Loucy (cell line): ENCODE data around the gene DACH1.

Source experiments
- EZH2phosphoT487 ChIP-seq: fragments of 200-600 bp; IDR thresholded peaks from 2 replicates; pipeline ENCODE4 v1.6.1; 2018; ENCODE audit warnings: antibody characterized with exemption, mild to moderate bottlenecking, moderate library complexity, borderline replicate concordance
- TF ChIP-seq, protein P1 (sequence below): fragments of 200-600 bp; sonication (generic); conservative IDR thresholded peaks from 2 replicates; pipeline ENCODE4 v1.5.1; 2014; ENCODE audit warnings: mild to moderate bottlenecking, antibody characterized with exemption, low read length

DNA sequence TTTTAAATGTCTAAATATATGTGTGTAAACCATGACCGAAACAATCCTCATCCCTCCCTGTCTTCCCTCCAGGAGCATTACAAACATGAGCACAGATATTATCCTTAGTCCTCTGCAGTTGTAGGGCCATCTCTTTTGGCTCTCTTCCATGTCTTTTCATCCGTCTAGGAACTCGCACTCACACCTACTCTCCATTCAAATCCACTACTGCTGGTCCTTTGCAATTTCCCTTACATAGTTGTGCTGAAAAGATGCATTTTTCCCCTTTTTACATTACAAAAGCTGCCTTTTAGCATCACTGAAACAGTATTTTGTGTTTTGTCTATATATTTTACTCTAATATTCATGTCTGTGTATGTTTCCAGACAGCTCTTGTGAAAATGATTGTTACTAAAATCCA is 237.8 kb downstream of the DACH1 start:
- TF ChIP-seq, protein P1, sequence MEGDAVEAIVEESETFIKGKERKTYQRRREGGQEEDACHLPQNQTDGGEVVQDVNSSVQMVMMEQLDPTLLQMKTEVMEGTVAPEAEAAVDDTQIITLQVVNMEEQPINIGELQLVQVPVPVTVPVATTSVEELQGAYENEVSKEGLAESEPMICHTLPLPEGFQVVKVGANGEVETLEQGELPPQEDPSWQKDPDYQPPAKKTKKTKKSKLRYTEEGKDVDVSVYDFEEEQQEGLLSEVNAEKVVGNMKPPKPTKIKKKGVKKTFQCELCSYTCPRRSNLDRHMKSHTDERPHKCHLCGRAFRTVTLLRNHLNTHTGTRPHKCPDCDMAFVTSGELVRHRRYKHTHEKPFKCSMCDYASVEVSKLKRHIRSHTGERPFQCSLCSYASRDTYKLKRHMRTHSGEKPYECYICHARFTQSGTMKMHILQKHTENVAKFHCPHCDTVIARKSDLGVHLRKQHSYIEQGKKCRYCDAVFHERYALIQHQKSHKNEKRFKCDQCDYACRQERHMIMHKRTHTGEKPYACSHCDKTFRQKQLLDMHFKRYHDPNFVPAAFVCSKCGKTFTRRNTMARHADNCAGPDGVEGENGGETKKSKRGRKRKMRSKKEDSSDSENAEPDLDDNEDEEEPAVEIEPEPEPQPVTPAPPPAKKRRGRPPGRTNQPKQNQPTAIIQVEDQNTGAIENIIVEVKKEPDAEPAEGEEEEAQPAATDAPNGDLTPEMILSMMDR, result no peak
- no peak for TF ChIP-seq EZH2phosphoT487
